Tibial nerve (tissue), 4 donors: Measurements from ENCODE around the gene SUGP1.
A peak's percentile ranks its signal among the peaks of the same experiment; 100 is the strongest.

Source experiments
- EP300 ChIP-seq, 2 donors: sonication (generic); formaldehyde crosslinking; IDR thresholded peaks; one replicate each; pipeline ENCODE4 v1.6.1; 2017; ENCODE audit warnings: antibody characterized with exemption in 2 of 2, mild to moderate bottlenecking in 1 of 2
- POLR2A ChIP-seq, 2 donors: fragments of 450-650 bp; IDR thresholded peaks; one replicate each; pipeline ENCODE4 v1.6.1; 2017; ENCODE audit warnings: antibody characterized with exemption in 2 of 2, mild to moderate bottlenecking in 2 of 2, moderate library complexity in 2 of 2
- TF ChIP-seq, protein P1 (sequence below), 5 experiments: fragments of 200-600 bp in 3 of 5; fragments of 450-650 bp in 2 of 5; sonication (generic) in 3 of 5; IDR thresholded peaks; one replicate each; pipeline ENCODE4 v1.5.1; 2016 to 2019; ENCODE audit warnings: antibody characterized with exemption in 5 of 5, mild to moderate bottlenecking in 3 of 5, moderate library complexity in 2 of 5

GRCh38 chr19:19342086-19343015 lies 22.0 kb upstream of the SUGP1 start:
- TF ChIP-seq POLR2A (IDR thresholded peaks at IDR 0.05) (no peak), EP300 (IDR thresholded peaks at IDR 0.05) (no peak)
- TF ChIP-seq, protein P1, sequence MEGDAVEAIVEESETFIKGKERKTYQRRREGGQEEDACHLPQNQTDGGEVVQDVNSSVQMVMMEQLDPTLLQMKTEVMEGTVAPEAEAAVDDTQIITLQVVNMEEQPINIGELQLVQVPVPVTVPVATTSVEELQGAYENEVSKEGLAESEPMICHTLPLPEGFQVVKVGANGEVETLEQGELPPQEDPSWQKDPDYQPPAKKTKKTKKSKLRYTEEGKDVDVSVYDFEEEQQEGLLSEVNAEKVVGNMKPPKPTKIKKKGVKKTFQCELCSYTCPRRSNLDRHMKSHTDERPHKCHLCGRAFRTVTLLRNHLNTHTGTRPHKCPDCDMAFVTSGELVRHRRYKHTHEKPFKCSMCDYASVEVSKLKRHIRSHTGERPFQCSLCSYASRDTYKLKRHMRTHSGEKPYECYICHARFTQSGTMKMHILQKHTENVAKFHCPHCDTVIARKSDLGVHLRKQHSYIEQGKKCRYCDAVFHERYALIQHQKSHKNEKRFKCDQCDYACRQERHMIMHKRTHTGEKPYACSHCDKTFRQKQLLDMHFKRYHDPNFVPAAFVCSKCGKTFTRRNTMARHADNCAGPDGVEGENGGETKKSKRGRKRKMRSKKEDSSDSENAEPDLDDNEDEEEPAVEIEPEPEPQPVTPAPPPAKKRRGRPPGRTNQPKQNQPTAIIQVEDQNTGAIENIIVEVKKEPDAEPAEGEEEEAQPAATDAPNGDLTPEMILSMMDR (IDR thresholded peaks at IDR 0.05) = peak; percentile 60 to 73 (median 66)
